ENCODE results near the gene CCNY.

CCNY gene

DNA sequence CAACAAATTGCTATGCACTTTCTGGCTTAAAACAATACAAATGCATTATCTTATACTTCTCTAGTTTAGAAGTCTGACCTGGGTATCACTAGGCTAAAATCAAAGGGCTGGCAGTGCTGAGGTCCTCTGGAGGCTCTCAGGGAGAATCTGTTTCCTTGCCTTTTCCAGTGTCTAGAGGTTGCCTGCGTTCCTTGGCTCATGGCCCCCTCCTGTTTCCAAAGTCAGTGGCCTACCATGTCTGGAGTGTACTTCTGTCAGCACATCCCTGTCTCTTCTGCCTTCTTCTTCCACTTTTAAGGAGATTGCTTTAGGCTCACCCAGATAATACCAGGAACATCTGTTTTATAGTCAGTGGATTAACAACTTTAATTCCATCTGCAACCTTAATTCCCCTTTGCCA is 52.4 kb downstream of the CCNY start:
- DNase-seq (ENCODE audit: low read depth), result no peak
- Histone ChIP-seq H3K27me3 (replicated peaks; ENCODE audit: control insufficient read depth, insufficient read depth, low read length) (no peaks in the 10 kb centered on the region), H3K9ac (ENCODE audit: low read length) (no peak overlapping the region), H3K4me3 (ENCODE audit: low read length) (no peak overlapping the region), H3K36me3 (ENCODE audit: control insufficient read depth, insufficient read depth, low read length, severe bottlenecking) (no peaks in the 10 kb centered on the region), H3K4me1 (ENCODE audit: control insufficient read depth, insufficient read depth, low read length) (peaks cover 21% of the 10 kb centered on the region), H3K9me3 (ENCODE audit: control insufficient read depth, low read length) (no peaks in the 10 kb centered on the region)

DNA sequence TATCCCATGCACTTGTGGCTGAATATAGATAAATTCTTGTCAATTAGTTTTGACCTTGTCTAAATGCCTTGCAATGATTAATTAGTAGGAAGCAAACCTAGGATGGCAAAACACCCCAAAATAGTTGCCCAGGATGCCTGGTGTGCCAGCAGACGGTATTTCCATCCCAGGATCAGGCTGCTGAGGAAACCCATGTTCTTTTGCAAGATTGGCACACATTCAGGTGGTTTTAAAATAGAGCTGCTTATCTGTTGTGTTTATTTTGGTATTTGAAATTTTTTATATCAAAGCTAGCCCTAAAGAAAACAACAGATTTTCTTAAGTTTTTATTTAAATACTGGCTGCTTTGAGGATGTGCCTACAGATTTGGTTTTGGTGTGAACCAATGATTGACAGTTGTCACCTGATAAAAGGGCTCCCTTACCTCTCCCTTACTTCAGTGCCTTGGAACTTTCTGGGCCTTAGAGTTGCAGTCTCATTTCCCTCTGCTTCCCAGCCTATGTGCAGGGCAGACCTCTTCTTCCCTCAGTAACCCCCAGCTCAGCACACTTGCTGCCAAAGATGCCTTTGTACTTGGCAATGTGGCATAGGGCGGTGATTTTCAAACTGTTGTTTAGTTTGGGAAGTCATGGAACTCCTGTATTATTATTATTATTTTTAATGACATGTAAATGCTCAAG is 54.0 kb downstream of the CCNY start:
- no peak for DNase-seq (ENCODE audit: low read depth)

DNA sequence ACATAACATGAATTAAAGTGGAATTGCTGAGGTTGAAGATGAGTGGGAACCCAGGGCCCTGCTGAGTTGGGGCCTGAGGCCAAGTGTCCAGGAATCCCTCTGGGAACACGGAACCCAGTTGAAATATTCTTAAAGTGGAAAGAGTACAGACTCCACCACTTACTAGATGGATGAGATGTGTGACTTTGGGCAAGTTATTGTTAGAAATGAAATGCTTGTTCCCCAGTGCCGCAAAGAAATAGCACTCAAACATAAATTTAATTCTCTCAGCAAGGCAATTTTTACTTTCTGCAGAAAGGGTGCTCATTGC is 54.5 kb downstream of the CCNY start:
- Histone ChIP-seq H3K36me3 (ENCODE audit: control insufficient read depth, insufficient read depth, low read length, severe bottlenecking) (no peaks in the 10 kb centered on the region), H3K9ac (ENCODE audit: low read length) (no peak overlapping the region), H3K4me3 (ENCODE audit: low read length) (no peak overlapping the region), H3K27me3 (replicated peaks; ENCODE audit: control insufficient read depth, insufficient read depth, low read length) (no peaks in the 10 kb centered on the region), H3K9me3 (ENCODE audit: control insufficient read depth, low read length) (no peaks in the 10 kb centered on the region), H3K4me1 (ENCODE audit: control insufficient read depth, insufficient read depth, low read length) (peaks cover 21% of the 10 kb centered on the region)
- DNase-seq (ENCODE audit: low read depth), result no peak

More for the DNA sequence above, 54.0 kb downstream of the CCNY start:
- Histone ChIP-seq H3K9ac (ENCODE audit: low read length) (no peak overlapping the region), H3K27me3 (replicated peaks; ENCODE audit: control insufficient read depth, insufficient read depth, low read length) (no peaks in the 10 kb centered on the region), H3K36me3 (ENCODE audit: control insufficient read depth, insufficient read depth, low read length, severe bottlenecking) (no peaks in the 10 kb centered on the region), H3K4me1 (ENCODE audit: control insufficient read depth, insufficient read depth, low read length) (peaks cover 21% of the 10 kb centered on the region), H3K9me3 (ENCODE audit: control insufficient read depth, low read length) (no peaks in the 10 kb centered on the region), H3K4me3 (ENCODE audit: low read length) (no peak overlapping the region)

DNA sequence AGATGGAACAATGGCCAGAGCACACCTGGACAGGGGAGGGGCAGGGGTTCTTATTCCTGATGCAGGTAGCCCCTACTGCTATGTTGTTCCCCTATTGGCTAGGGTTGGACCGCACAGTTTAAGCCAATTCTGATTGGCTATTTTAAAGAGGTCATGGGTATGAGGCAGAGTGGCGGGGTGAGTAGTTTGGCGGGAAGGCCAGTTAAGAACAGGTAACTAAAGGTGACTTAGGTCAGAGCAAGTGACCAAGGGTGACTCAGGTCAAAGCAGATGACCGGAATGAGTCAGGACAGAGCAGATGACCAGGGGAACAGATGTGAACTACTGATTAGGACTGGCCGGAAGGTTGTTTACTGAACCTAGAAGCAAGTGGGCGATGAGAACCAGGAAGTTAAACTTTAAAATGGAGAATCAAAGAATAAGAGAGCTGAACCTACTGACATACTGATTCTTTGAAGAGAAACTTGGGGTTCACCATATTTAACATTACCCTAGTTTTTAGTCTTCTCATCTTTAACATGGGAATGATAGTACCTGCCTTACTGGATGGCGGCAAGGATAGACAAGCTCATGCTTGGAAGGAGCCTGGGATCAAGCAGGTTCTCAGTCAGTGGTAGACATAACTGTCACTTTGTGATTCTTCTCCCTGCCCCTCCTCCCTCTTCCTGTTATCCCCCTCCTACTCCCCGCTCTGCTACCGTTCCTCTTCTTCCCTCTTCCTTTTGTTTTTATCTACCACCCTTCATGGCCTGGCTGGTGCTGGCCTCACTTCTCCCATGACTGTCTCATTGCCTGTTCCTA is 55.0 kb downstream of the CCNY start:
- Histone ChIP-seq H3K9me3 (ENCODE audit: control insufficient read depth, low read length) (no peaks in the 10 kb centered on the region), H3K4me3 (ENCODE audit: low read length) (no peak overlapping the region), H3K9ac (ENCODE audit: low read length) (no peak overlapping the region), H3K4me1 (ENCODE audit: control insufficient read depth, insufficient read depth, low read length) (peaks cover 21% of the 10 kb centered on the region), H3K27me3 (replicated peaks; ENCODE audit: control insufficient read depth, insufficient read depth, low read length) (no peaks in the 10 kb centered on the region), H3K36me3 (ENCODE audit: control insufficient read depth, insufficient read depth, low read length, severe bottlenecking) (no peaks in the 10 kb centered on the region)
- DNase-seq (ENCODE audit: low read depth), result no peak

DNA sequence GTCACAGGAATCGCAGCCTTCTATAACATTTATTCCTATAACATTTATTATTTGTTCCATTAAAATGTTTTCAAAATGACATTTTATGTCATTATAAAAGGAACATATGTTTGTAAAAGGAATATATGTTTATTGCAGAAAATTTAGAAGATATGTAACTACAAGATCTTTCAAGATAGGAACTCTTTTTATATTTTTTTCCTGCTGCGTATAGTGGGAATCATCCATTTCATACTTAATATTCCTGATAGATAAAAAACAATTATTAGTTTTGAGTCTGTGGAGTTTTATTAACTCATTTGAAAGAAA is 55.6 kb downstream of the CCNY start:
- no peak for DNase-seq (ENCODE audit: low read depth)
- no peak overlapping the region for H3K4me3 ChIP-seq (ENCODE audit: low read length)
- H3K9ac ChIP-seq (ENCODE audit: low read length), result no peak overlapping the region
- no peaks in the 10 kb centered on the region for H3K36me3 ChIP-seq (ENCODE audit: control insufficient read depth, insufficient read depth, low read length, severe bottlenecking)
- H3K4me1 ChIP-seq (ENCODE audit: control insufficient read depth, insufficient read depth, low read length), result peaks cover 21% of the 10 kb centered on the region
- H3K9me3 ChIP-seq (ENCODE audit: control insufficient read depth, low read length), result no peaks in the 10 kb centered on the region
- H3K27me3 ChIP-seq (replicated peaks; ENCODE audit: control insufficient read depth, insufficient read depth, low read length), result no peaks in the 10 kb centered on the region

DNA sequence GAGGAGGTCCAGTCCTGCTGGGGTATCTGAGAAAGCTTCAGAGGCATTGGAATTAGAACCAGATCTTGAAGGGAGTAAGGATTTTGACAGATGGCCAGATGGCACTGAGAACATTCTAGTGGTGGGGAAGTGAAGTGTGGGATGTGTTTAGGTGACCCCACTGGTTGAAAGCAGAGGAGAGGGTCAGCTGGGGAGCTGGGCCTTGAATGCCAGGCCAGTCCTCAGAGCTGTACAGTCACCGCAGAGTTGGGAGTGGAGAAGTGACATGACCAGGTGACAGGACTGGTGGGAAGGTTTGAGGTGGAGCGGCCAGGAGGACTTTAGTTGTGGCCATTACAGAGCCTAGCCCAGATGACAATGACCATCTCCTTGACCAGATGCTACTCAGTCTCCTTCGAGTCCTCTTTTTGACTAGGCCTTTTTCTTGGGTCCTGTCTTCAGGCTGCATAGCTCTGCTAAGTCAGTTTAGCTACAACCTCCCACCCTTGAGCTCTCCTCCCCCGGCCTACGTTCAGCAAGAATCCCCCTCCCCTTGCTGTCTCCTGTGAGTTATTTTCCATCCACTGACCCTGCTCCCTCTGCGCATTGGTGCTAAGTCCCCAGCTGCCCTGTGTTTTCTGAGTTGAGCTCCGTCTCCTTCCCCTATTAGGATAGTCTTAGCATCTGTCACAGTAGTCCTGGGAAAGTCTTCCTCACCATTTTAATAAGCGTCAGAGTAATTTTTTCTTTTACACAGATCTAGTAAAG is 56.3 kb downstream of the CCNY start:
- H3K36me3 ChIP-seq (ENCODE audit: control insufficient read depth, insufficient read depth, low read length, severe bottlenecking), result no peaks in the 10 kb centered on the region
- no peaks in the 10 kb centered on the region for H3K27me3 ChIP-seq (replicated peaks; ENCODE audit: control insufficient read depth, insufficient read depth, low read length)
- DNase-seq (ENCODE audit: low read depth), result no peak
- no peak overlapping the region for H3K4me3 ChIP-seq (ENCODE audit: low read length)
- no peaks in the 10 kb centered on the region for H3K9me3 ChIP-seq (ENCODE audit: control insufficient read depth, low read length)
- H3K4me1 ChIP-seq (ENCODE audit: control insufficient read depth, insufficient read depth, low read length), result peaks cover 16% of the 10 kb centered on the region
- no peak overlapping the region for H3K9ac ChIP-seq (ENCODE audit: low read length)

DNA sequence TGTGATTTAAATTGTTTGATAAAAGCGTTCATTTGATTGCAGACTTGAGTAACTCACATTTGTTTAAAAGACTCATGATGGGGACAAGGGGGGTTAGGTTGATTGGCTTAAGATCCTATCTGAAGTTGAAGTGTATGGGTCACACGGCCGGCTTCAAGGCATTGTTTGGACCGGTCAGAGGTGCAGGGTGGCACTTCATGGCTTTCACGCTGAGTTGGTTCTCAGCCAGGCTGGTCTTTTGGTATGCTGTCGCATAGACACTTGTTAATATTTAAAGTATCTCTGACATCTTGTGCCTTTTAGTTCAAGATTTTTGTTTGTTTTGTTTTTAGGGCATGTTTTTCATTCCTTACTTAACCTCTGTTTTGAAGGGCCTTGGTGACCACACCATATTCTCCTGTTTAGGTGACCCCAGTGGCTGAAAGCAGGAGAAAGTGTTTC is 58.1 kb downstream of the CCNY start:
- H3K36me3 ChIP-seq (ENCODE audit: control insufficient read depth, insufficient read depth, low read length, severe bottlenecking), result no peaks in the 10 kb centered on the region
- no peaks in the 10 kb centered on the region for H3K27me3 ChIP-seq (replicated peaks; ENCODE audit: control insufficient read depth, insufficient read depth, low read length)
- H3K4me3 ChIP-seq (ENCODE audit: low read length), result no peak overlapping the region
- H3K9me3 ChIP-seq (ENCODE audit: control insufficient read depth, low read length), result no peaks in the 10 kb centered on the region
- peaks cover 24% of the 10 kb centered on the region for H3K4me1 ChIP-seq (ENCODE audit: control insufficient read depth, insufficient read depth, low read length)
- no peak for DNase-seq (ENCODE audit: low read depth)
- no peak overlapping the region for H3K9ac ChIP-seq (ENCODE audit: low read length)

DNA sequence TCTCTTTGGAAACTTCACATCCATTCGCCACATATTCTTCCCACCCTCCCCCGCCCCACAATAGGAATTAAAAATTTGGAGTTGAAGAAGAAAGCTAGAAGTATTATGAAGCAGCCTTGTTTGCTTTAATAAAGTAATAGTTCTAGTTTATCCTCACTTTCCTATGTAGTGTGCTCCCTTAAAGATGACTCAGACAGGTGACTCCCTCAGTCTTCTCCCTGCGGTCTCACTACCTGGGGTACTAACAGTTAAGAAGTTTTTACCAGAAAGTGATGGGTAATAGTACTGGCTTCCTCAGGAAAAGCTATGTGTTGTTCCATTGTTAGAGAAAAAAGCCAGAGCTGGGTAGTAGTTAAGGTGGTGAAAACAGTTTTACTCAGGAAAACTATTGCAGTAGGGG is 58.6 kb downstream of the CCNY start:
- no peak for DNase-seq (ENCODE audit: low read depth)
- H3K4me1 ChIP-seq (ENCODE audit: control insufficient read depth, insufficient read depth, low read length), result peaks cover 22% of the 10 kb centered on the region
- H3K4me3 ChIP-seq (ENCODE audit: low read length), result no peak overlapping the region
- H3K36me3 ChIP-seq (ENCODE audit: control insufficient read depth, insufficient read depth, low read length, severe bottlenecking), result no peaks in the 10 kb centered on the region
- H3K9me3 ChIP-seq (ENCODE audit: control insufficient read depth, low read length), result no peaks in the 10 kb centered on the region
- H3K9ac ChIP-seq (ENCODE audit: low read length), result no peak overlapping the region
- no peaks in the 10 kb centered on the region for H3K27me3 ChIP-seq (replicated peaks; ENCODE audit: control insufficient read depth, insufficient read depth, low read length)

DNA sequence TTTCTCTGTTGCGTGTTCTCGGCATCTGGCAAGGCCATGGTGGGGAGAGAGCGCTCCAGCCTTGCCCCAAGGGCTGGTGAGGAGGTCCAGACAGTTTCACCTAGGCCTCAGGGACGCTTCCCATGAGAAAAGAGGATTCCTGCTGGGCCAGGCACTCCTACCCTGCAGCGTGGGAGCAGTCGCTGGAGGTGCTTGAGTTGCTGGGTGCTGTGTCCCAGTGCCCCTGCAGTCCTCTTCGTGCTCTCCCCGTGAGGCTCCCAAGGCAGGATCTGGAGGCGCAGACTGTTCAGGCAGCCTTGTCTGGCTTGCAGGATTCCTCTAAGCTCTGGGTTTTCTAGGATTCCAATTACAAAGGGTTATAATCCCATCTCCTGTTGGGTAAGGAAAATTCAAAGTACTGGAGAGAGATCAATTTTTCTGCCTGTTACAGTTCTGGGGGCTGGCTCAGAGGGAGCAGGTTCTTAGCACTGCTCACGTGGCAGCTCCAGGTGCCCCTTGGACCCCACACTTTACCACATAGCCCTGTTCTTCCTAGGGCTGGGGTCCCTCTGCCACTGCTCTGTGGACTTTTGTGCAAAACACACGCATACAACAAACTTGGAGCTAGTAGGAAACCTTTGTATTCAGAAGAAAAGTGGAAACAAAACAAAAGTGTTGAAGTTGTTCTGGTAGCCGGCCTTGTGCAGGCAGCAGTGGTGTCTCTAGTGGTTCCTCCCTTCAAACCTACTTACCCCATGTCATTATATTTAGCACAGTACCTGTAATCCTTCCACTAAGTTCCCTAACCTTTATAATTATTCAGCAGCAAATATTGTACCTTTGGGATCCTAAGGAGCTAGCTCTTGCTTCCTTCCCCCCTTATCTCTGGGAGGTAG is 60.5 kb downstream of the CCNY start:
- Histone ChIP-seq H3K36me3 (ENCODE audit: control insufficient read depth, insufficient read depth, low read length, severe bottlenecking) (no peaks in the 10 kb centered on the region), H3K27me3 (replicated peaks; ENCODE audit: control insufficient read depth, insufficient read depth, low read length) (no peaks in the 10 kb centered on the region), H3K9ac (ENCODE audit: low read length) (no peak overlapping the region), H3K9me3 (ENCODE audit: control insufficient read depth, low read length) (no peaks in the 10 kb centered on the region), H3K4me3 (ENCODE audit: low read length) (no peak overlapping the region), H3K4me1 (ENCODE audit: control insufficient read depth, insufficient read depth, low read length) (peaks cover 31% of the 10 kb centered on the region)
- no peak for DNase-seq (ENCODE audit: low read depth)

DNA sequence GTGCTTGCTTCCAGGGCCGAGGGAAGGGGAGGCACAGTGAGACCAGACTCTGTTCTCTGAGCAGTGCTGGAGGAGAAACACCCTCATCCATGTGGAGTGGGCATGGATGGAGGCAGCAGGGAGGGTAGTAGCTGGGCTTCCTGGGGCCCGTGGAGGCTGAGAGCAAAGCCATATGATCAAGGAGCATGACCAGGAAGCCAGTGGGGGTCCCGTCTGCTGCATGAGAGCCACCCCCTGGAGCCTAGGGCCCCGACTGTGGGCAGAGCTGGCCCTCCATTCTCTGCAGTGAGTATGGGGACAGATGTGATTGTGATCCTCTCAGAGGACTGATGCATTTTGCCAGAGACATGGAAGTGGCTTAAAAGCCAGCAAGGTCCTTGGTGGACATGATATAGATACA is 61.6 kb downstream of the CCNY start:
- Histone ChIP-seq H3K4me3 (ENCODE audit: low read length) (no peak overlapping the region), H3K9ac (ENCODE audit: low read length) (no peak overlapping the region), H3K27me3 (replicated peaks; ENCODE audit: control insufficient read depth, insufficient read depth, low read length) (no peaks in the 10 kb centered on the region), H3K36me3 (ENCODE audit: control insufficient read depth, insufficient read depth, low read length, severe bottlenecking) (no peaks in the 10 kb centered on the region), H3K4me1 (ENCODE audit: control insufficient read depth, insufficient read depth, low read length) (peaks cover 31% of the 10 kb centered on the region), H3K9me3 (ENCODE audit: control insufficient read depth, low read length) (no peaks in the 10 kb centered on the region)
- no peak for DNase-seq (ENCODE audit: low read depth)

DNA sequence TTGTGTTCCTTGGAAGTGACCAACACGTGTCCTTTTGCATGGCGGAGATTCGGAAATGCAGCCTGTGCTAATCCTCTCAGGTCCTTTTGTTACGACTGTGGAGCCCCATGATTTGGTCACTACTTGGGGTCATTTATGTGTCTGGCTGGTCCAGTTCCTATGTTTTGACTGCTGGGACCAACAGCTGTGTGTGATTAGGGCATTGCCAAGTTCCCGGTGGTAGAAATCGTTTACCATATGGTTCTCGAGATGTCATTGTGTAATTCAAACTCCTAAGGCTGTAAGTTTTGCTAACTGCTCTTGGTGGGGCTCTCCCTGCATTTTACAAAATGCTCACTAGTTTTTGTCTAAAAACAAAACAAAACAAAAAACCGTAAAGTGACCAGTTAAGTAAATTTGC is 62.0 kb downstream of the CCNY start:
- peaks cover 31% of the 10 kb centered on the region for H3K4me1 ChIP-seq (ENCODE audit: control insufficient read depth, insufficient read depth, low read length)
- H3K9me3 ChIP-seq (ENCODE audit: control insufficient read depth, low read length), result no peaks in the 10 kb centered on the region
- no peak overlapping the region for H3K4me3 ChIP-seq (ENCODE audit: low read length)
- H3K9ac ChIP-seq (ENCODE audit: low read length), result no peak overlapping the region
- no peaks in the 10 kb centered on the region for H3K27me3 ChIP-seq (replicated peaks; ENCODE audit: control insufficient read depth, insufficient read depth, low read length)
- no peaks in the 10 kb centered on the region for H3K36me3 ChIP-seq (ENCODE audit: control insufficient read depth, insufficient read depth, low read length, severe bottlenecking)
- peak; percentile 80 for DNase-seq (ENCODE audit: low read depth)
